Hypothalamus (tissue), 51 donors: ENCODE data around the gene RARA.
"Not testable (repeated sequence)": the region's sequence is repeated elsewhere in the genome, so short reads cannot be mapped to it uniquely, and the experiment has no call there.

ENCODE experiments used
- DNase-seq, 51 donors: peaks; one replicate each; lab custom pipeline; 2025; lab: John Stamatoyannopoulos, UW

Gene RARA

GRCh38 chr17:40295488-40296436 is 13.2 kb upstream of the RARA start:
- no peak for DNase-seq

GRCh38 chr17:40297511-40297910 is 11.5 kb upstream of the RARA start:
- no peak for DNase-seq

- no peak for DNase-seq
Measured at GRCh38 chr17:40298726-40299125, 10.3 kb upstream of the RARA start.

- not testable (repeated sequence) for DNase-seq
Measured at GRCh38 chr17:40299159-40299757, 9.7 kb upstream of the RARA start.

GRCh38 chr17:40301315-40301714 is 7.7 kb upstream of the RARA start:
- no peak for DNase-seq

- DNase-seq = peak in 13 of 51 donors; percentile 10 to 64 (median 37)
Measured at GRCh38 chr17:40303009-40303657, 5.8 kb upstream of the RARA start.

GRCh38 chr17:40303708-40304551 is 5.0 kb upstream of the RARA start:
- DNase-seq = no peak

GRCh38 chr17:40304552-40304863 is 4.5 kb upstream of the RARA start:
- not testable (repeated sequence) for DNase-seq

- DNase-seq = not testable (repeated sequence)
Measured at GRCh38 chr17:40304866-40305265, 4.1 kb upstream of the RARA start.

- DNase-seq = no peak
Measured at GRCh38 chr17:40306395-40306794, 2.6 kb upstream of the RARA start.

- DNase-seq = peak in 2 of 51 donors; percentile 15 to 20
Measured at GRCh38 chr17:40307001-40307730, 1.8 kb upstream of the RARA start.

- no peak for DNase-seq
Measured at GRCh38 chr17:40307740-40308239, 1.2 kb upstream of the RARA start.

- no peak for DNase-seq
Measured at GRCh38 chr17:40309949-40310510, 1.1 kb downstream of the RARA start.

- DNase-seq = no peak
Measured at GRCh38 chr17:40310882-40311391, 2.0 kb downstream of the RARA start.

GRCh38 chr17:40311575-40311974 is 2.6 kb downstream of the RARA start:
- peak in 4 of 51 donors; percentile 18 to 38 (median 24) for DNase-seq

- peak in 15 of 51 donors; percentile 41 to 71 (median 52) for DNase-seq
Measured at GRCh38 chr17:40312131-40312731, 3.3 kb downstream of the RARA start.

GRCh38 chr17:40312893-40313667 is 4.1 kb downstream of the RARA start:
- no peak for DNase-seq
